ENCODE measurements around the gene ASPA. TPM values are rescaled to one million over a fixed set of nuclear protein-coding genes. Genes with fewer than 3 reads are reported as not detected.

The ASPA gene
- total and polyA plus RNA-seq, 2 of the 13 experiments (the other 11 are each of a cell fraction or from before 2014, with no cell fraction given) = not detected

DNA sequence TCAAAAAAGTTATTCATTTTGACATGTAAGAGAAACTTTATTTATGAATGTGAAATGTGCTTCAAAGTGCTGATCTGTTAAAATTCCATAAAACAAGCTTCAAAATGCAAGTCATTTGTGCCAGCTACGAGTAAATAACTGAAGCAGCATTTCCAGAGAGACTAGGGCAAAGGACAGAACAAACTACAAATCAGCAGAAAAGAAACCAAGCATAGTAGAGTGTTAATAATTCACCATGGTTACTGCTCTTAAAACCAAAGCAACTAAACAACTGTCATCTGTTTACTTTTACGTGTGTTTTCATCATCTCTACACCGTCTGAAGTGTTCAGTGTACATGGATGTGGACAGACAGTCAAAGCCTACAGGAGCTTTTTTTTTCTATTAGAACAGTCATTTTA lies 1.6 kb upstream of the ASPA start (continued):
- TF ChIP-seq ZNF136 (CRISPR knock-in tag; IDR thresholded peaks at IDR 0.05; ENCODE audit: low read depth) (no peak), LCORL (IDR thresholded peaks at IDR 0.05) (no peak), LCORL (CRISPR knock-in tag; IDR thresholded peaks at IDR 0.05) (no peak), ETV6 (CRISPR knock-in tag; conservative IDR thresholded peaks at IDR 0.05) (no peak), RAD51 (IDR thresholded peaks at IDR 0.05; ENCODE audit: borderline replicate concordance) (no peak), HNF4A (CRISPR knock-in tag; IDR thresholded peaks at IDR 0.05) (peak; percentile 5; the same call in 1 of the 2 replicates), ZNF713 (CRISPR knock-in tag; IDR thresholded peaks at IDR 0.05) (no peak), FOSL2 (CRISPR knock-in tag; IDR thresholded peaks at IDR 0.05) (no peak), RXRB (CRISPR knock-in tag; IDR thresholded peaks at IDR 0.05; ENCODE audit: borderline replicate concordance) (peak; percentile 90), SUZ12 (IDR thresholded peaks at IDR 0.05; ENCODE audit: low read depth, low read length) (no peak), ZFP82 (CRISPR knock-in tag; IDR thresholded peaks at IDR 0.05; ENCODE audit: borderline replicate concordance) (no peak), CEBPG (CRISPR knock-in tag; IDR thresholded peaks at IDR 0.05) (peak; percentile 50), YY1 (IDR thresholded peaks at IDR 0.05; ENCODE audit: insufficient read depth, insufficient replicate concordance, low read depth, low read length) (no peak), MIXL1 (CRISPR knock-in tag; IDR thresholded peaks at IDR 0.05) (peak; percentile 35; the same call in 1 of the 2 replicates), TP53 (CRISPR knock-in tag; conservative IDR thresholded peaks at IDR 0.05) (no peak), MXI1 (IDR thresholded peaks at IDR 0.05; ENCODE audit: borderline replicate concordance, low read depth, low read length) (peak; percentile 44; the same call in 1 of the 3 replicates), GATAD2A (CRISPR knock-in tag; IDR thresholded peaks at IDR 0.05) (peak; percentile 66), ZC3H13 (CRISPR knock-in tag; IDR thresholded peaks at IDR 0.05) (no peak)
- TF ChIP-seq, protein P1, sequence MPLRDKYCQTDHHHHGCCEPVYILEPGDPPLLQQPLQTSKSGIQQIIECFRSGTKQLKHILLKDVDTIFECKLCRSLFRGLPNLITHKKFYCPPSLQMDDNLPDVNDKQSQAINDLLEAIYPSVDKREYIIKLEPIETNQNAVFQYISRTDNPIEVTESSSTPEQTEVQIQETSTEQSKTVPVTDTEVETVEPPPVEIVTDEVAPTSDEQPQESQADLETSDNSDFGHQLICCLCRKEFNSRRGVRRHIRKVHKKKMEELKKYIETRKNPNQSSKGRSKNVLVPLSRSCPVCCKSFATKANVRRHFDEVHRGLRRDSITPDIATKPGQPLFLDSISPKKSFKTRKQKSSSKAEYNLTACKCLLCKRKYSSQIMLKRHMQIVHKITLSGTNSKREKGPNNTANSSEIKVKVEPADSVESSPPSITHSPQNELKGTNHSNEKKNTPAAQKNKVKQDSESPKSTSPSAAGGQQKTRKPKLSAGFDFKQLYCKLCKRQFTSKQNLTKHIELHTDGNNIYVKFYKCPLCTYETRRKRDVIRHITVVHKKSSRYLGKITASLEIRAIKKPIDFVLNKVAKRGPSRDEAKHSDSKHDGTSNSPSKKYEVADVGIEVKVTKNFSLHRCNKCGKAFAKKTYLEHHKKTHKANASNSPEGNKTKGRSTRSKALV (CRISPR knock-in tag; IDR thresholded peaks at IDR 0.05) = no peak
- TF ChIP-seq, protein P2, sequence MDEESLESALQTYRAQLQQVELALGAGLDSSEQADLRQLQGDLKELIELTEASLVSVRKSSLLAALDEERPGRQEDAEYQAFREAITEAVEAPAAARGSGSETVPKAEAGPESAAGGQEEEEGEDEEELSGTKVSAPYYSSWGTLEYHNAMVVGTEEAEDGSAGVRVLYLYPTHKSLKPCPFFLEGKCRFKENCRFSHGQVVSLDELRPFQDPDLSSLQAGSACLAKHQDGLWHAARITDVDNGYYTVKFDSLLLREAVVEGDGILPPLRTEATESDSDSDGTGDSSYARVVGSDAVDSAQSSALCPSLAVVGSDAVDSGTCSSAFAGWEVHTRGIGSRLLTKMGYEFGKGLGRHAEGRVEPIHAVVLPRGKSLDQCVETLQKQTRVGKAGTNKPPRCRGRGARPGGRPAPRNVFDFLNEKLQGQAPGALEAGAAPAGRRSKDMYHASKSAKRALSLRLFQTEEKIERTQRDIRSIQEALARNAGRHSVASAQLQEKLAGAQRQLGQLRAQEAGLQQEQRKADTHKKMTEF (CRISPR knock-in tag; IDR thresholded peaks at IDR 0.05) = 0 out of 2 replicates have a peak, but pooled peaks have one; percentile 28
- TF ChIP-seq, protein P3, sequence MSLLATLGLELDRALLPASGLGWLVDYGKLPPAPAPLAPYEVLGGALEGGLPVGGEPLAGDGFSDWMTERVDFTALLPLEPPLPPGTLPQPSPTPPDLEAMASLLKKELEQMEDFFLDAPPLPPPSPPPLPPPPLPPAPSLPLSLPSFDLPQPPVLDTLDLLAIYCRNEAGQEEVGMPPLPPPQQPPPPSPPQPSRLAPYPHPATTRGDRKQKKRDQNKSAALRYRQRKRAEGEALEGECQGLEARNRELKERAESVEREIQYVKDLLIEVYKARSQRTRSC (CRISPR knock-in tag; IDR thresholded peaks at IDR 0.05; ENCODE audit: low read depth) = no peak
- TF ChIP-seq, protein P4, sequence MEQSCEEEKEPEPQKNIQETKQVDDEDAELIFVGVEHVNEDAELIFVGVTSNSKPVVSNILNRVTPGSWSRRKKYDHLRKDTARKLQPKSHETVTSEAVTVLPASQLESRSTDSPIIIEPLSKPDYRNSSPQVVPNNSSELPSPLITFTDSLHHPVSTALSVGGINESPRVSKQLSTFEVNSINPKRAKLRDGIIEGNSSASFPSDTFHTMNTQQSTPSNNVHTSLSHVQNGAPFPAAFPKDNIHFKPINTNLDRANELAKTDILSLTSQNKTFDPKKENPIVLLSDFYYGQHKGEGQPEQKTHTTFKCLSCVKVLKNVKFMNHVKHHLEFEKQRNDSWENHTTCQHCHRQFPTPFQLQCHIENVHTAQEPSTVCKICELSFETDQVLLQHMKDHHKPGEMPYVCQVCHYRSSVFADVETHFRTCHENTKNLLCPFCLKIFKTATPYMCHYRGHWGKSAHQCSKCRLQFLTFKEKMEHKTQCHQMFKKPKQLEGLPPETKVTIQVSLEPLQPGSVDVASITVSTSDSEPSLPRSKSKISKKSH (CRISPR knock-in tag; IDR thresholded peaks at IDR 0.05; ENCODE audit: borderline replicate concordance) = no peak
- TF ChIP-seq, protein P5, sequence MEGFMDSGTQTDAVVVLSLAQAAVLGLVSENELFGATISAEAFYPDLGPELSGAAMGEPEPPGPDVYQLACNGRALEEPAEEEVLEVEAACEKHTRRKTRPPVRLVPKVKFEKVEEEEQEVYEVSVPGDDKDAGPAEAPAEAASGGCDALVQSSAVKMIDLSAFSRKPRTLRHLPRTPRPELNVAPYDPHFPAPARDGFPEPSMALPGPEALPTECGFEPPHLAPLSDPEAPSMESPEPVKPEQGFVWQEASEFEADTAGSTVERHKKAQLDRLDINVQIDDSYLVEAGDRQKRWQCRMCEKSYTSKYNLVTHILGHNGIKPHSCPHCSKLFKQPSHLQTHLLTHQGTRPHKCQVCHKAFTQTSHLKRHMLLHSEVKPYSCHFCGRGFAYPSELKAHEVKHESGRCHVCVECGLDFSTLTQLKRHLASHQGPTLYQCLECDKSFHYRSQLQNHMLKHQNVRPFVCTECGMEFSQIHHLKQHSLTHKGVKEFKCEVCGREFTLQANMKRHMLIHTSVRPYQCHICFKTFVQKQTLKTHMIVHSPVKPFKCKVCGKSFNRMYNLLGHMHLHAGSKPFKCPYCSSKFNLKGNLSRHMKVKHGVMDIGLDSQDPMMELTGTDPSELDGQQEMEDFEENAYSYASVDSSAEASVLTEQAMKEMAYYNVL (CRISPR knock-in tag; IDR thresholded peaks at IDR 0.05; ENCODE audit: borderline replicate concordance) = no peak
